Globus pallidus (tissue), 1 donor: ENCODE results near the gene CD226.
"Not testable (repeated sequence)": the region's sequence is repeated elsewhere in the genome, so short reads cannot be mapped to it uniquely, and the experiment has no call there.

Experiments used
- DNase-seq: peaks from one replicate; pipeline ENCODE4 v3.0.0-alpha.2; 2015; ENCODE audit warnings: low spot score

The CD226 gene

DNA sequence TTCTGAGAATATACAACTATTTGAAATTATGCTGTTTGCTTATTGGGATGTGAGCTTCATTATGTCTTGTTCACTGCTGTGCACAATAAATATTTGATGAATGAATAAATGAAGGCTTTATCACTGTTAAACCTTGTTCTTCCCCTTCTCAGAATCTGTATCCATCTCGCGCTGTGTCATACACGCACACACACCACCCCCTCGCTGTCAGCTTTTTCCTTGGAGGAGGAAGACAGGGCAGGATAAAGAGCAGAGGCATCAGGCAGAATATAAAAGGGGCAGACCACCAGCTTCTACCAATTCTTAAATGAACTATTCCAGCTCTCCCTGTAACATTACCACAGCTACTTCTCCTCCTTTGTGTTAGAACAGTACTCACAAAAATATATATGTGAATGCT lies 75.0 kb downstream of the CD226 start:
- no peak for DNase-seq

GRCh38 chr18:69871363-69871762 lies 76.3 kb downstream of the CD226 start:
- no peak for DNase-seq

DNA sequence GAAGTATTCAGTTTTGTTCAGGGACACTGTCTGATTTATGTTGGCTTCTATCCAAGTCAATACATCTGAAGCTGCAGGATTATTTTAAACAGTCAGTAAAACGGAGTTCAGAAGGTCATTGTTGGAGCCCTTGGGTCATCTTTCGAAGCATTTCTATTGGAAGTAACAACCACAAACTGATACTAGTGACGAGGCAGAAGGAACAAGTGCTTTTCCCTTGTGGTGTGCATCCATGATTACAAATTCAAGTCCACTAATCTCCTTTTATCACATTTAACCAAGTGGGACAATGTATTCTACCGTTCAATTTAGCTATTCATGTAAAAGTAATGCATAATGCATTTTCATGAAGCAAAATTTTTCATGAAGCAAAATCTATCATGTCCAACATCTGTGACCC lies 76.9 kb downstream of the CD226 start:
- no peak for DNase-seq

GRCh38 chr18:69866212-69866611 lies 81.5 kb downstream of the CD226 start:
- DNase-seq: no peak

DNA sequence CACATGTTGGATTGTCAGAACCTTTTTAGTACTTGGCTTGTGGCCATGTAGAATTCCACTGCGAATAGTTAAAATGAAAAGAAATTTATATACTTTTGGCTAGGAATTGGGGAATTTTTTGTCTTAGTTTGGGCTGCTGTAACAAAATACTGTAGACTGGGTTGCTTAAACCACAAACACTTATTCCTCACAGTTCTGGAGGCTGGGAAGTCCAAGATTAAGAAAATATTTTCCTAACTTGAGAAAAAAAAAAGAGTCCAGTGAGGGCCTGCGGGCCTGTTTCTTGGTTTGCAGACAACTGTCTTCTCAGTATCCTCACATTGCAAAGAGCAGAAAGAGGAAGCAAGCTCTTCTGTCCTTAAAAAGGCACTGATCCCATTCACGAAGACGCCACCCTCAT lies 81.9 kb downstream of the CD226 start:
- no peak for DNase-seq

DNA sequence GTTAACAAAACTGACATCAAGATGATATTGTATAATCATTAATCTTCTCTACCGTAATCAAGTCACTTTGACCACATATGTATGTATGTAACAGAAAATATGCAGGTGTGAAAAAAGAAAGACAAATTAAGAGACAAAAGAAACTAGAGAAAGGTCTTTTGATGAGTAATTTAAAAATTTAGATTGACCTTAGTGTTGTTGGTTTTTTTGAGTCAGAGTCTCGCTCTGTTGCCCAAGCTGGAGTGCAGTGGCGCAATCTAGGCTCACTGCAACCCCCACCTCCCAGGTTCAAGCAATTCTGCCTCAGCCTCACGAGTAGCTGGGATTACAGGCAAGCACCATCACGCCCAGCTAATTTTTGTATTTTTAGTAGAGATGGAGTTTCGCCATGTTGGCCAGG lies 82.9 kb downstream of the CD226 start:
- DNase-seq: not testable (repeated sequence)

DNA sequence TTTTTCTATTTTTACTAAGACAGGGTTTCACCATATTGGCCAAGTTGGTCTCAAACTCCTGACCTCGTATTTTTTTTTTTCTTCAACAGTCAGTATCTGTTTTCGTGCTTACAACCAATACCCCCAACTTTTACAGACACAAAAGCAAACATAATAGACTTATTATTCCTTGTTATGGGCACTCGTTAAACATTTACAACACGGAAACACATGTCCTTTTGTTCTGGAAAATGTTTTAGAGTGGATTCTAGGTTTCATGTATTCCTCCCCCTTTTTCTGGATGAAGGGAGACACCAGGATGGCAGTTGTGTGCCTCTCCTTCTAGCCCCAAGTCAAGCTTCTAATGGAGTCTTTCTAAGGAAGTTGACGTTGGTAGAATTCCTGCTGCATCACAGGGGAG lies 88.8 kb downstream of the CD226 start:
- DNase-seq: no peak

DNA sequence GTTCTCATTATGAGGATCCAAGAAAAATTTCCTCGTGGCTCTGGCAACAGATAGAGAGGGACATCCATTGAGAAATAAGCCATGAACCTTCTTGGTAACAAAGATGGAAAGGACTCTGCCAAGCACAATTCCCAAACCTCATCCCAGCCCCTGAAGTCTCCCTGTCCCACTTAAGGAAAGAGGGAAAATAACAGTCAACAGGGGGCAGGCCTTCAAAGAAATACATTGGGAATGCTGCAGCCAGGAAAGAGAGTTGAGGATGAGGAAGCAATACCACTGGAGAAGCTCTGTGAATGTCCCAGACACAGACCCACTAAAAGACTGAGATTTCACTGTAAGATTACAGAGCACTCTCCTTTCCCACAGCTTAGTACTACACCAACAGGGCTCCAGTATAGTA lies 93.2 kb downstream of the CD226 start:
- DNase-seq: no peak

DNA sequence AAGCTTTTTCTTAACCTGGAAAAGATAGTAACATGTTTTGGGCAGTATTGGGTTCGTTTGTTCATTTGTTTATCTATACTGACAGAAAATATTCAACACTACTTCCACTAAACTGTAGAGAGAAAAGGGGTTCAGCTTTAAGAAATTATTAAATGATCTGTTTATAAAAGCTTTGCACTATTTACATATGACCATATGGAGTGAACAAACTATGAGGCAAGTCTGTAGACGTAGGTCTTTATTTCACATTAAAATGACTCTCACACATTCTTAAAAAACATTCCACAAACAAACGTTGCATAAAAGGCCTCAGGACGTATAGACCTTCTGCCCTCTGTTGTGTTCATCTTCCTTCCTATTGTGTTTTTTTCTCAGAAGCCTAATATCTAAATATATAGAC lies 94.6 kb downstream of the CD226 start:
- DNase-seq: no peak

DNA sequence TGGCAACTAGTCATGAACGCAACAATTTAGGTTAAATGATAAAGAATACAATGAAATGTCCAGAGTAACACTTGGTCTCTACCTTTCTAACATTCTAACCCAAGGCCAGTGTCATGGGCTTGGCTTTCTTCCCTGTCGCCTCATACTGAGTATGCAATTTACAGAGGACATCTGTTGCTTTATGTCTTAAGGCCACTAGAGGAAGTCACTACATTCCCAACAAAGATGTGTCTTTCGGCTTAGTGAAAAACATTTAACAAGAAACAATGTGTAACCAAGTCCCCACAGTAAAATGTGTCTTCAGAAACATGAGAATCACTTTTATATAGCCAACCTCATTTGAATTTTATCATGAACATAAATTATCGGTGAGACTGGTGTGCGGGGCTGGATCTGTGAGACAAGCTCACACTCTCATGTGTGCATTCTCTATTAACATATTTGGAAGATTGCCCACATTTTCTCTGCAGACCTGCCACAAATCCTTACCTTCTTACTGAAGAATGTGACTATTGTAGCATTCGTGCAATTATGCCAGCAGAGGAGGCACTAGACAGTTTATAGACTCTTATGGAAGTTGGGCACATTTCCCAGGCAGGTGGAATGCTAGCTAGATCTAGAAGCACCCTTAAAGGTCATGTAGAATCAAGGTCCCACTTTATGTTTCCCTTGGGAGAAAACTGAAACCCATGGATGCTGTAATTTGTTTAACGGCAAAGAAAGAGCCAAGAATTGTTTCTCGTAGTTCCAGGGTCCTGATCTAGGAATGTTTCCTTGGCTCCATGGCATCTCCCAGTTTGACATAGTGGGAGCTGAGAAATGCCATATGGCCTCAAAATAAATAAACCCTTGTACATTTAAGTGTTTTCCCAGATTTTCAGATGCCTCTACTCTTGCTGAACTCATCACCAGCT lies 101.8 kb downstream of the CD226 start:
- DNase-seq: no peak

DNA sequence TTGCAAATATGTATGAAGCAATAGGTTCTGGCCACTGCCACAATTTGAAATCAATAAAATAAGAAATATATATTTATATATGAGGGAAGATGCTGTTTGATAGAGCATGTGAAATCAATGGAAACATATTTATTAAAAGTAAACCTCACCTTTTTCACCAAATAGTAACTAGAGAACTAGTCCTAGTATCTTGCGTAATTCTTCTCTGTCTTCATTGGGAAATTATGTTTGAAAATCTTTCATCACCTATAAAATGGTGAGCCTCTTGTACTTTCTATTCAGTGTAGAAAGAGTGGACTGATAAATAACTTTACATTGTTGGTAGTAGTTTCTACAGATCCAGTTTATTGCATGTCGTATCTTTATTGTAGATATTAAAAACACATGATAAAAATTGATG lies 103.0 kb downstream of the CD226 start:
- no peak for DNase-seq

- DNase-seq: no peak
Measured at GRCh38 chr18:69843015-69843414, 104.7 kb downstream of the CD226 start.

DNA sequence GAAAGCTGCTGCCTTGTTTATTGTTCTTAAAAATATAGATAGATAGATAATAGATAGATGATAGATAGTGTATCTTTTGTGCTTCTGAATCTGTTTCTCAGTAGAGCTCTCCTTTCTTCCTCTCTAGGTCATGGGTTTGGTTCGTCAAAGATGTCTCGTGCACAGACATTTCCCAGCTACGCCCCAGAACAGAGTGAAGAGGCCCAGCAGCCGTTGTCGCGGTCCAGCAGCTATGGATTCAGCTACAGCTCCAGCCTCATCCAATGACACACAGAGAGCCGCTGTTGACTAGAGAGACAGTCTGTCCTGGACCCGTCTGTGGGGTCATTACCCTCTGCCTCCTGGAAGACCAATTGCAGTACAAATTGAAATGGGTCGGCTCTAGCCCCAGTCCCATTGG lies 106.6 kb downstream of the CD226 start:
- no peak for DNase-seq

- DNase-seq: no peak
Measured at GRCh38 chr18:69840445-69840844, 107.2 kb downstream of the CD226 start.

- DNase-seq: no peak
Measured at GRCh38 chr18:69840001-69840400, 107.7 kb downstream of the CD226 start.

- DNase-seq: no peak
Measured at GRCh38 chr18:69839497-69839896, 108.2 kb downstream of the CD226 start.

DNA sequence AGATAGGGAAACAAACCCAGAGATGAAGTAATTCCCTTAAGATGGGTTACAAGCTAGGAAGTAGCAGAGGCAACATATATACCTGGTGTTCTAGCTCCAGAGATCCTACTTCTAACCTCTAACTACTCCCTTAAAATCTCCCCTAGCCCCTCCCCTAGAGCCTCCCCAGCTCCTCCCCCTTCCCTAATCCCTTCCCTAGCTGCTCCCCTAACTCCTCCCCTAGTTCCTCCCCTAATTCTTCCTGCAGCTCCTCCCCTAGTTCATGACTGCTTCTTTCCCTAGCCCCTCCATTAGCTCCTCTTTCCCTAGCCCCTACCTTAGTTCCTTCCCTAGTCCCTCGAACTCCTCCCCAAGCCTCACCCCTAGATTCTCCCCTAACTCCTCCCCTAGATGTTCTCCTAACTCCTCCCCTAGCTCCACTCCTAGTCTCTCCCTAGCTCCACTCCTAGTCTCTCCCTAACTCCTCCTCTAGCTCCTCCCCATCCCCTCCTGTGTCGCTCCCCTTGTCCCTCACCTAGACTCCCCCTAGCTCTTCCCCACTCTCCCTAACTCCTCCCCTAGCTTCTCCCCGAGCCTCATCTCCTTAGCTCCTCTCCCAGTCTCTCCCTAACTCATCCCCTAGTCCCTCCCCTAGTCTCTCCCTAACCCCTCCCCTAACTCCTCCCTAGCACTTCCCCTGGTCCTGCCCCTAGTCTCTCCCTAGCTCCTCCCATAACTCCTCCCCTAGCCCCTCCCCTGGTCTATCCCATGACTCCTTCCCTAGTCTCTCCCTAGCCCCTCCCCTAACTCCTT lies 108.9 kb downstream of the CD226 start:
- no peak for DNase-seq

GRCh38 chr18:69838003-69838402 lies 109.7 kb downstream of the CD226 start:
- DNase-seq: no peak

- not testable (repeated sequence) for DNase-seq
Measured at GRCh38 chr18:69834980-69835379, 112.7 kb downstream of the CD226 start.

- no peak for DNase-seq
Measured at GRCh38 chr18:69830189-69830588, 117.5 kb downstream of the CD226 start.

GRCh38 chr18:69820538-69820937 lies 127.1 kb downstream of the CD226 start:
- no peak for DNase-seq

DNA sequence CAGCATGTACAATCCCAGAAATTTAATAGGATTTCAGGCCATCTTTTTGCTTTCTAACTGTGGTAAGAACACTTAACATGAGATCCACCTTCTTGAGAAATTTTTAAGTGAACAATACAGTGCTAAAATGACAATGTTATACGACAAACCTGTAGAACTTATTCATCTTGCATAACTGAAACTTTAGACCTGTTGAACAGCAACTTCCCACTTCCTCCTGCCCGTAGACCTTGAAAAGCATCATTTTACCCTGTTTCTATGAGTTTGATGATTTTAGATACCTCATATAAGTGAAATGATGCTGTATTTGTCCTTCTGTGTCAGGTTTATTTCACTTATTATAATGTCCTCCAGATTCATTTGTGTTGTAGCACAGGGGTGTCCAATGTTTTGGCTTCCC lies 128.2 kb downstream of the CD226 start:
- no peak for DNase-seq

GRCh38 chr18:69817335-69817940 lies 130.2 kb downstream of the CD226 start:
- DNase-seq: no peak
